Measurements from ENCODE around the gene KHDC1.
"Not testable (repeated sequence)": the region's sequence is repeated elsewhere in the genome, so short reads cannot be mapped to it uniquely, and the experiment has no call there.

Gene KHDC1

GRCh38 chr6:73258721-73259120 is 4.3 kb downstream of the KHDC1 start:
- H3K4me1 Mint-ChIP-seq: peaks cover 19% of the 10 kb centered on the region
- H3K27ac Mint-ChIP-seq: no peak overlapping the region
- no peaks in the 10 kb centered on the region for H3K27me3 Mint-ChIP-seq (ENCODE audit: low read depth, poor library complexity)
- TF ChIP-seq CTCF (IDR thresholded peaks at IDR 0.05): no peak
- DNase-seq: no peak
- peaks cover 1% of the 10 kb centered on the region for H3K36me3 Mint-ChIP-seq (ENCODE audit: low read depth)
- no peak overlapping the region for H3K4me3 Mint-ChIP-seq
- H3K9me3 Mint-ChIP-seq: no peaks in the 10 kb centered on the region

GRCh38 chr6:73254323-73254722 is 8.7 kb downstream of the KHDC1 start:
- DNase-seq; H3K36me3 Mint-ChIP-seq (ENCODE audit: low read depth); H3K4me3 Mint-ChIP-seq; H3K4me1 Mint-ChIP-seq; H3K27me3 Mint-ChIP-seq (ENCODE audit: low read depth, poor library complexity); H3K27ac Mint-ChIP-seq; H3K9me3 Mint-ChIP-seq: not testable (repeated sequence)

GRCh38 chr6:73252703-73253102 is 10.3 kb downstream of the KHDC1 start:
- Mint-ChIP-seq H3K27ac (no peak overlapping the region), H3K27me3 (ENCODE audit: low read depth, poor library complexity) (no peaks in the 10 kb centered on the region), H3K4me1 (peaks cover 12% of the 10 kb centered on the region), H3K36me3 (ENCODE audit: low read depth) (no peaks in the 10 kb centered on the region), H3K9me3 (no peaks in the 10 kb centered on the region), H3K4me3 (no peak overlapping the region)
- no peak for DNase-seq
- no peak for TF ChIP-seq CTCF (IDR thresholded peaks at IDR 0.05)

- no peak overlapping the region for H3K27ac Mint-ChIP-seq
- no peak for TF ChIP-seq CTCF (IDR thresholded peaks at IDR 0.05)
- no peak for DNase-seq
Observed at GRCh38 chr6:73250016-73250415, 13.0 kb downstream of the KHDC1 start.

GRCh38 chr6:73248192-73248903 is 14.6 kb downstream of the KHDC1 start:
- DNase-seq: no peak
- TF ChIP-seq CTCF (IDR thresholded peaks at IDR 0.05): no peak
- H3K27me3 Mint-ChIP-seq (ENCODE audit: low read depth, poor library complexity): no peaks in the 10 kb centered on the region
- peak overlapping the region; percentile 33 for H3K4me3 Mint-ChIP-seq
- H3K27ac Mint-ChIP-seq: no peak overlapping the region
- peaks cover 23% of the 10 kb centered on the region for H3K4me1 Mint-ChIP-seq
- H3K9me3 Mint-ChIP-seq: no peaks in the 10 kb centered on the region
- H3K36me3 Mint-ChIP-seq (ENCODE audit: low read depth): no peaks in the 10 kb centered on the region

More at GRCh38 chr6:73250016-73250415, 13.0 kb downstream of the KHDC1 start:
- H3K9me3 Mint-ChIP-seq: no peaks in the 10 kb centered on the region
- no peaks in the 10 kb centered on the region for H3K36me3 Mint-ChIP-seq (ENCODE audit: low read depth)
- H3K27me3 Mint-ChIP-seq (ENCODE audit: low read depth, poor library complexity): no peaks in the 10 kb centered on the region
- no peak overlapping the region for H3K4me3 Mint-ChIP-seq
- peaks cover 23% of the 10 kb centered on the region for H3K4me1 Mint-ChIP-seq

- H3K27ac Mint-ChIP-seq: no peak overlapping the region
- no peaks in the 10 kb centered on the region for H3K27me3 Mint-ChIP-seq (ENCODE audit: low read depth, poor library complexity)
- H3K4me3 Mint-ChIP-seq: no peak overlapping the region
- H3K9me3 Mint-ChIP-seq: no peaks in the 10 kb centered on the region
- TF ChIP-seq CTCF (IDR thresholded peaks at IDR 0.05): no peak
- peaks cover 7% of the 10 kb centered on the region for H3K4me1 Mint-ChIP-seq
- H3K36me3 Mint-ChIP-seq (ENCODE audit: low read depth): no peaks in the 10 kb centered on the region
- DNase-seq: no peak
Observed at GRCh38 chr6:73242001-73242400, 21.0 kb downstream of the KHDC1 start.

All from nephron progenitor cell (in vitro differentiated cells).